Stomach (tissue), 9 donors: Measurements from ENCODE around the gene THUMPD3. TPM values are rescaled to one million over a fixed set of nuclear protein-coding genes. Genes with fewer than 3 reads are reported as not detected.

ENCODE experiments used
- DNase-seq, 2 donors: peaks; one replicate each; pipeline versions ENCODE4 v3.0.0 to v3.0.0-alpha.2; 2013 to 2019
- H3K27ac ChIP-seq, 5 donors: fragments of 200-600 bp in 4 of 5; sonication (generic) in 4 of 5; one replicate each; pipeline ENCODE4 v1.5.1; 2013 to 2019; ENCODE audit warnings: mild to moderate bottlenecking in 1 of 5, moderate library complexity in 1 of 5
- H3K27me3 ChIP-seq, 3 donors: fragments of 200-600 bp; sonication (generic); one replicate each; pipeline ENCODE4 v1.5.1; 2017 to 2019; ENCODE audit warnings: mixed run types in 1 of 3
- H3K36me3 ChIP-seq, 4 donors: fragments of 200-600 bp; sonication (generic); 1 replicate in 3 of 4; 2 replicates in 1 of 4; pipeline ENCODE4 v1.5.1; 2016 to 2019
- H3K4me1 ChIP-seq, 4 donors: fragments of 200-600 bp; sonication (generic); one replicate each; pipeline ENCODE4 v1.5.1; 2016 to 2019
- H3K4me3 ChIP-seq, 4 donors: fragments of 200-600 bp; sonication (generic) in 3 of 4; one replicate each; pipeline ENCODE4 v1.5.1; 2016 to 2019; ENCODE audit warnings: mild to moderate bottlenecking in 1 of 4
- H3K9me3 ChIP-seq, 4 donors: fragments of 200-600 bp; sonication (generic); one replicate each; pipeline ENCODE4 v1.5.1; 2016 to 2019
- CTCF ChIP-seq, 7 experiments: fragments of 450-650 bp in 4 of 7; fragments of 200-600 bp in 3 of 7; sonication (generic) in 3 of 7; IDR thresholded peaks; one replicate each; pipeline ENCODE4 v1.5.1; 2016 to 2019; ENCODE audit warnings: antibody characterized with exemption in 7 of 7, control low read depth in 2 of 7, mild to moderate bottlenecking in 1 of 7
- EP300 ChIP-seq: sonication (generic); formaldehyde crosslinking; IDR thresholded peaks from one replicate; pipeline ENCODE4 v1.6.1; 2017; ENCODE audit warnings: antibody characterized with exemption
- POLR2A ChIP-seq, 4 donors: fragments of 450-650 bp; IDR thresholded peaks; one replicate each; pipeline ENCODE4 v1.6.1; 2016; ENCODE audit warnings: antibody characterized with exemption in 4 of 4, control low read depth in 2 of 4, mild to moderate bottlenecking in 1 of 4, moderate library complexity in 1 of 4
- POLR2AphosphoS5 ChIP-seq, 3 donors: sonication (generic); formaldehyde crosslinking; IDR thresholded peaks; one replicate each; pipeline ENCODE4 v1.6.1; 2016; ENCODE audit warnings: antibody characterized with exemption in 3 of 3
- WGBS, 5 donors: extraction: QIAGEN DNeasy Blood & Tissue Kit in 3 of 5; methylation state at CpG; one replicate each; pipeline versions ENCODE4 v1.1.5 to v1.1.7; 2013 to 2018; 5-methylcytosine and 5-hydroxymethylcytosine counted together
- intact Hi-C: fragments of 100-400 bp; cut with DNase I; formaldehyde crosslinking; loops from one replicate; pipeline ENCODE4 v1.15.1; 2023; ENCODE audit warnings: low total_unique reads
- polyA plus RNA-seq, 3 donors: library from polyadenylated mRNA; stranded (reverse); fragments of 200-250 nt; gene quantifications; one replicate each; pipeline ENCODE4 v1.2.3, GENCODE V29; 2013
- total RNA-seq, 5 donors: library from RNA; depleted of rRNA; stranded (reverse); fragments of >200 nt; gene quantifications; one replicate each; pipeline versions ENCODE4 v1.1.0 to v1.2.3, GENCODE V29; 2014 to 2016
- donor health status: healthy with polysubstance abuse.
- donor health status: Bipolar disorder and iron deficiency.
- donor health status: healthy.

The THUMPD3 gene
- total and polyA plus RNA-seq, 8 donors = 4.7 to 255 (median 24.1) TPM

GRCh38 chr3:9399337-9399703, 36.5 kb downstream of the THUMPD3 start:
- peak overlapping the region; percentile 65 to 97 (median 85) for H3K4me3 ChIP-seq
- intact Hi-C loops = no loop called here

GRCh38 chr3:9399746-9400145, 36.9 kb downstream of the THUMPD3 start:
- no peaks in the 10 kb centered on the region for H3K27me3 ChIP-seq
- H3K4me1 ChIP-seq = peaks cover 62 to 75% (median 69%) of the 10 kb centered on the region in 4 donors
- TF ChIP-seq POLR2A (IDR thresholded peaks at IDR 0.05) (no peak), POLR2AphosphoS5 (IDR thresholded peaks at IDR 0.05) (peak; percentile 59 to 84 (median 73))
- H3K27ac ChIP-seq = peak overlapping the region; percentile 78 to 100 (median 99)
- H3K36me3 ChIP-seq = peaks cover 0 to 4% (median 2%) of the 10 kb centered on the region in 4 donors
- intact Hi-C loops = no loop called here
- H3K9me3 ChIP-seq = no peaks in the 10 kb centered on the region
- H3K4me3 ChIP-seq = peak overlapping the region; percentile 65 to 97 (median 85)
- peak; percentile 70 to 95 for DNase-seq
- 0 to 3% (median 2%) methylated on average over 3 of the region's 3 CpGs for WGBS, 5 donors

More at GRCh38 chr3:9399337-9399703, 36.5 kb downstream of the THUMPD3 start:
- Histone ChIP-seq H3K27ac (peak overlapping the region in 4 of 5 donors; percentile 96 to 100 (median 99)), H3K9me3 (no peaks in the 10 kb centered on the region), H3K36me3 (peaks cover 0 to 6% (median 5%) of the 10 kb centered on the region in 4 donors), H3K4me1 (peaks cover 62 to 75% (median 69%) of the 10 kb centered on the region in 4 donors), H3K27me3 (no peaks in the 10 kb centered on the region)
- WGBS, 5 donors = 0 to 4% (median 2%) methylated on average over 2 of the region's 2 CpGs
- DNase-seq = peak in 1 of 2 donors; percentile 35
- TF ChIP-seq EP300 (no peak), CTCF (IDR thresholded peaks at IDR 0.05) (no peak), POLR2AphosphoS5 (IDR thresholded peaks at IDR 0.05) (no peak)

GRCh38 chr3:9400616-9401015, 37.8 kb downstream of the THUMPD3 start:
- intact Hi-C loops = no loop called here
- DNase-seq = peak in 1 of 2 donors; percentile 23
- Histone ChIP-seq H3K27ac (peak overlapping the region in 4 of 5 donors; percentile 96 to 100 (median 99)), H3K9me3 (no peaks in the 10 kb centered on the region), H3K4me1 (peaks cover 62 to 75% (median 68%) of the 10 kb centered on the region in 4 donors), H3K27me3 (no peaks in the 10 kb centered on the region), H3K36me3 (no peaks in the 10 kb centered on the region), H3K4me3 (peak overlapping the region in 2 of 4 donors; percentile 84 to 97)
- TF ChIP-seq POLR2A (IDR thresholded peaks at IDR 0.05) (no peak), EP300 (no peak), POLR2AphosphoS5 (IDR thresholded peaks at IDR 0.05) (no peak), CTCF (IDR thresholded peaks at IDR 0.05) (no peak)
- WGBS, 5 donors = 13 to 20% (median 17%) methylated on average over 3 of the region's 3 CpGs

GRCh38 chr3:9401986-9402385, 39.1 kb downstream of the THUMPD3 start:
- no peak for DNase-seq
- TF ChIP-seq CTCF (IDR thresholded peaks at IDR 0.05) (no peak), EP300 (no peak), POLR2AphosphoS5 (IDR thresholded peaks at IDR 0.05) (no peak), POLR2A (IDR thresholded peaks at IDR 0.05) (no peak)
- 24 to 41% (median 30%) methylated on average over 4 of the region's 4 CpGs for WGBS, 5 donors
- intact Hi-C loops = no loop called here
- H3K9me3 ChIP-seq = no peaks in the 10 kb centered on the region
- no peaks in the 10 kb centered on the region for H3K36me3 ChIP-seq
- H3K4me1 ChIP-seq = peaks cover 69 to 83% (median 76%) of the 10 kb centered on the region in 4 donors
- H3K27ac ChIP-seq = peak overlapping the region in 4 of 5 donors; percentile 33 to 99 (median 76)
- H3K27me3 ChIP-seq = no peaks in the 10 kb centered on the region
- H3K4me3 ChIP-seq = peak overlapping the region in 1 of 4 donors; percentile 7
